Stimulated activated CD4-positive, alpha-beta T cell treated with anti-CD3 and anti-CD28 coated beads, Interleukin-1b, Interleukin-23, amount 100 ng/mL, for 48 hours (primary cell): ENCODE measurements around the gene CEP70.
"Not testable (repeated sequence)": the region's sequence is repeated elsewhere in the genome, so short reads cannot be mapped to it uniquely, and the experiment has no call there.

Experiments used
- DNase-seq: peaks from one replicate; pipeline ENCODE4 v3.0.0-alpha.2; 2020

Gene CEP70

GRCh38 chr3:138588445-138588844 lies 5.6 kb downstream of the CEP70 start:
- no peak for DNase-seq

GRCh38 chr3:138587374-138587773 lies 6.7 kb downstream of the CEP70 start:
- no peak for DNase-seq

- no peak for DNase-seq
Measured at GRCh38 chr3:138578961-138579574, 15.0 kb downstream of the CEP70 start.

- DNase-seq = no peak
Measured at GRCh38 chr3:138578141-138578540, 15.9 kb downstream of the CEP70 start.

- DNase-seq = no peak
Measured at GRCh38 chr3:138573138-138573537, 20.9 kb downstream of the CEP70 start.

- not testable (repeated sequence) for DNase-seq
Measured at GRCh38 chr3:138569624-138570023, 24.4 kb downstream of the CEP70 start.

GRCh38 chr3:138569090-138569489 lies 25.0 kb downstream of the CEP70 start:
- no peak for DNase-seq

GRCh38 chr3:138567403-138567802 lies 26.7 kb downstream of the CEP70 start:
- no peak for DNase-seq

GRCh38 chr3:138566293-138566692 lies 27.8 kb downstream of the CEP70 start:
- not testable (repeated sequence) for DNase-seq

GRCh38 chr3:138562902-138563301 lies 31.2 kb downstream of the CEP70 start:
- DNase-seq = not testable (repeated sequence)

- no peak for DNase-seq
Measured at GRCh38 chr3:138560501-138560900, 33.6 kb downstream of the CEP70 start.

GRCh38 chr3:138559134-138559533 lies 34.9 kb downstream of the CEP70 start:
- DNase-seq = no peak

GRCh38 chr3:138554775-138555174 lies 39.3 kb downstream of the CEP70 start:
- DNase-seq = not testable (repeated sequence)

GRCh38 chr3:138550958-138551357 lies 43.1 kb downstream of the CEP70 start:
- not testable (repeated sequence) for DNase-seq

GRCh38 chr3:138549179-138549977 lies 44.7 kb downstream of the CEP70 start:
- no peak for DNase-seq

GRCh38 chr3:138547342-138547975 lies 46.6 kb downstream of the CEP70 start:
- DNase-seq = no peak

GRCh38 chr3:138544546-138544945 lies 49.5 kb downstream of the CEP70 start:
- no peak for DNase-seq

GRCh38 chr3:138542977-138543376 lies 51.1 kb downstream of the CEP70 start:
- DNase-seq = no peak

GRCh38 chr3:138539352-138539751 lies 54.7 kb downstream of the CEP70 start:
- DNase-seq = no peak

GRCh38 chr3:138521445-138521844 lies 72.6 kb downstream of the CEP70 start:
- not testable (repeated sequence) for DNase-seq

- no peak for DNase-seq
Measured at GRCh38 chr3:138513090-138513843, 80.8 kb downstream of the CEP70 start.

- no peak for DNase-seq
Measured at GRCh38 chr3:138511945-138512344, 82.1 kb downstream of the CEP70 start.

- DNase-seq = no peak
Measured at GRCh38 chr3:138509586-138509985, 84.5 kb downstream of the CEP70 start.
